GM12892 (cell line): ENCODE measurements around the gene DRC1.

Experiments used
- POLR2A ChIP-seq: IDR thresholded peaks from 2 replicates; pipeline ENCODE4 v1.6.1; 2011; ENCODE audit warnings: low read depth, low read length, control low read depth
- TAF1 ChIP-seq: IDR thresholded peaks from 2 replicates; pipeline ENCODE4 v1.6.1; 2011; ENCODE audit warnings: low read depth, mild to moderate bottlenecking, control low read depth, low read length, borderline replicate concordance

- no peak for TF ChIP-seq TAF1
- TF ChIP-seq POLR2A, result no peak
These were observed 19.2 kb upstream of the DRC1 start for GRCh38 chr2:26382564-26382963.
